Fibroblast of skin of left quadriceps (primary cell): ENCODE data around the gene CYTH4.

ENCODE experiments used
- DNase-seq, 2 experiments: peaks; one replicate each; pipeline ENCODE4 v3.0.0-alpha.2; 2013; ENCODE audit warnings: low read depth in 2 of 2

Gene CYTH4

GRCh38 chr22:37345863-37346504 lies 63.7 kb downstream of the CYTH4 start:
- DNase-seq: peak; percentile 95 to 96

GRCh38 chr22:37346505-37346895 lies 64.2 kb downstream of the CYTH4 start:
- no peak for DNase-seq

GRCh38 chr22:37349043-37349814 lies 66.9 kb downstream of the CYTH4 start:
- DNase-seq: no peak

- no peak for DNase-seq
Measured at GRCh38 chr22:37351232-37351631, 68.9 kb downstream of the CYTH4 start.

- no peak for DNase-seq
Measured at GRCh38 chr22:37352481-37352880, 70.2 kb downstream of the CYTH4 start.

GRCh38 chr22:37353839-37354238 lies 71.5 kb downstream of the CYTH4 start:
- DNase-seq: peak in 1 of 2 experiments; percentile 39

GRCh38 chr22:37354261-37354660 lies 72.0 kb downstream of the CYTH4 start:
- DNase-seq: no peak

- DNase-seq: no peak
Measured at GRCh38 chr22:37354670-37355069, 72.4 kb downstream of the CYTH4 start.

GRCh38 chr22:37355174-37355573 lies 72.9 kb downstream of the CYTH4 start:
- DNase-seq: no peak

GRCh38 chr22:37356922-37357321 lies 74.6 kb downstream of the CYTH4 start:
- DNase-seq: no peak

- DNase-seq: peak; percentile 37 to 45
Measured at GRCh38 chr22:37357446-37358075, 75.3 kb downstream of the CYTH4 start.

- no peak for DNase-seq
Measured at GRCh38 chr22:37358386-37358785, 76.1 kb downstream of the CYTH4 start.

GRCh38 chr22:37358917-37359316 lies 76.6 kb downstream of the CYTH4 start:
- peak; percentile 27 to 29 for DNase-seq

GRCh38 chr22:37362621-37363020 lies 80.3 kb downstream of the CYTH4 start:
- DNase-seq: no peak

- no peak for DNase-seq
Measured at GRCh38 chr22:37363261-37363992, 81.1 kb downstream of the CYTH4 start.
